GM18519 (cell line): ENCODE measurements around the gene PCED1A.

ENCODE experiments used
- ATAC-seq: cut with Tn5 transposase; IDR thresholded peaks from one replicate; pipeline ENCODE4 v1.9.1; 2021; ENCODE audit warnings: mild to moderate bottlenecking, moderate library complexity; ENCODE audit not compliant: unreplicated experiment, low FRiP score

The PCED1A gene, protein sequence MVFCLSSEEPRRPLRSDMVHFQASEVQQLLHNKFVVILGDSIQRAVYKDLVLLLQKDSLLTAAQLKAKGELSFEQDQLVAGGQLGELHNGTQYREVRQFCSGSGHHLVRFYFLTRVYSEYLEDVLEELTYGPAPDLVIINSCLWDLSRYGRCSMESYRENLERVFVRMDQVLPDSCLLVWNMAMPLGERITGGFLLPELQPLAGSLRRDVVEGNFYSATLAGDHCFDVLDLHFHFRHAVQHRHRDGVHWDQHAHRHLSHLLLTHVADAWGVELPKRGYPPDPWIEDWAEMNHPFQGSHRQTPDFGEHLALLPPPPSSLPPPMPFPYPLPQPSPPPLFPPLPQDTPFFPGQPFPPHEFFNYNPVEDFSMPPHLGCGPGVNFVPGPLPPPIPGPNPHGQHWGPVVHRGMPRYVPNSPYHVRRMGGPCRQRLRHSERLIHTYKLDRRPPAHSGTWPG

DNA sequence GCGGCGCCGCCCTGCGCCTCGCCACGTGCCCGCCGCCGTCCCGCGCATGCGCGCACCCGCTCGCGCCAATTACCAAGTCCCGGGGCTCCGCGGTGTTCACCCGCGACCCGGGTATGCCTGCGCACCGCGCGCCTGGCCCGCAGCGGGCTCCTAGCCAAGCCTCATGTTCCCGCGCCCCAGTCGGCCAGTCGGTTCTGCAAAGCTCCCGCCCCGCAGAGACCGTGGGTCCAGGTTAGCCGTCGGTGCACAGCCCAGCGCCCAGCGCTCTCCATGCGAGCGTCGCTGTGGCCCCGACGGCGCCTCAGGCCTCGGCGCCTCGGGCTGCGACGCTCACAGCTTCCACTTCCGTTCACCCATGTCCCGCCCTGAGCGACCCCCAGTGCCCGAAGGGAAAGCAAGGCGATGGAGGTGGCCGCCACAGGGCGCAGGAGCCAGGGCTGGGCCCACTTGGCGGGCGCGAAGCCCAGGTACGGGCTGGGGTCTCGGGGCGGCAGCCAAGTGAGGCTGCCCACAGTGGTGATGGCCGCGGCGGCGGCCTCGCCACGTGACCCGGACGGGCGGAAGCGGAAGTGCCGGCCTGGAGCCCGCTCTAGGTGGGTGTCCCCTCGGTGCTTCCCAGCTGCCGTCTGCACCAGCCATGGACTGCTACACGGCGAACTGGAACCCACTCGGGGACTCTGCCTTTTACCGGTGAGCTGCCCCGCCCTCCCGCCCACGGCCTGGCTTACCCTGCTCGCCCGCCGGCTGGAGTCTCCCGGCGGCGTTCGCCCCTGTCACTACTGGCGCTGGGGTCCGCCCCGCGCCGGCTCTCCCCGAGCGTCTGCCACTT lies at the start of gene PCED1A, which contains the start of gene VPS16:
PCED1A (minus strand) TSS at position 518 of the 829 bp plus-strand sequence. CDS start 743 bp downstream, outside the sequence.
VPS16 (plus strand) TSS at position 608 of the 829 bp plus-strand sequence; CDS start at position 638, 30 bp downstream.
- peak; percentile 76 for ATAC-seq

DNA sequence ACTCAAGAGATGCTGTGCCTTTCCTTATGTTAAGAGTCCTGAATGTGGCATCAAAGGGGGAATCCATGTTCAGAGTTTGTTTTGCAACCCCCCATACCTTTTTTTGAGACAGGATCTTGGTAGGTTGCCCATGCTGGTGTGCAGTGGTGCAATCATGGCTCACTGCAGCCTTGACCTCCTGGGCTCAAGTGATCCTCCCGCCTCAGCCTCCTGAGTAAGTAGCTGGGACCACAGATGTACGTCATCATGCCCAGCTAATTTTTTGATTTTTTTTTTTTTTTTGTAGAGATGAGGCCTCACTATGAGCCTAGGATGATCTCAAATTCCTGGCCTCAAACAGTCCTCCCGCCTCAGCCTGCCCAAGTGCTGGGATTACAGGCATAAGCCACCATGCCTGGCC lies 49.3 kb upstream of the PCED1A start:
- ATAC-seq = no peak

DNA sequence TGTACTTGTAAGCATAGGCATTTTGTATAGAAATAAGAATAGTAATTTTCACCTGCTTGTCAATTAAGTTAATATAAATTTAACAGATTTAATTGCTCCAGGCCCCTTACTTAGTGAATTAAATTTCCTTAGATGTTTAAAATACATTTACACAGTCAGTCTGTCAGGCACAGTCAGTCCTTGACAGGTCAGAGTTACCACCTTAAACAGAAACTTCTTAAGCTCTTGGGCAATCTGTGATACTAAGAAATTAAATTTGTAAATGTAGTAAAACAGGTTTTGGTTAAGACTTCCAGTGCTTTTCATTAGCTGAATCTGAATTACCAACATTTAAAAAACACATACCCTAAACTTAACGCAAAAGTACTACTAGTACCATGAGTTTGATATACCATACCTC lies 48.8 kb upstream of the PCED1A start:
- no peak for ATAC-seq

DNA sequence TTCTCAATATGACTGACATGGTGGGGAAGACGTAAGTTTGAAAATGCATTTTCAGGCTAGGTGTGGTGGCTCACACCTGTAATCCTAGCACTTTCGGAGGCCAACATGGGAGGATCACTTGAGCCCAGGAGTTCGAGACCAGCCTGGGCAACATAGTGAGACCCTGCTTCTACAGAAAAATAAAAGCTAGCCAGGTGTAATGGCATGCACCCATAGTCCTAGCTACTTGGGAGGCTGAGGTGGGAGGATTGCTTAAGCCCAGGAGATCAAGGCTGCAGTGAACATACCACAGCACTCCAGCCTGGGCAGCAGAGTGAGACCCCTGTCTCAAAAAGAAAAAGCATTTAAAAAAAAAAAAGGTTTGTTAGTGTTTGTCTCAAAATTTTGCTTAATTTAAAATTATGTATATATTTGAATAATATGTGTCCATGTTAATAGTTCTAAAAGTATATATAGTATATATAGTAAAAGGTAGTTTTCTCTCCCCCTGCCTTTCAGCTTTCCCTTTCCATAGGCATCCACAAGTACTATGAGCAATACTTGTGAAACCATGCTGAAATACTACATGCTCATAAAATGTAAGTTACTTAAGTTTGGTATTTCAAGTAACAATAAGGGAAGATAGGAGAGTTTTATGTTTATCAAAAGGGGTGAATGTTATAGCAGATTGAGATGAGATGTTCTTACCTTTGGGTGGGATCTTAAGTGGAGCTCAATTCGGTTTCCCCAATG lies 47.9 kb upstream of the PCED1A start:
- no peak for ATAC-seq

DNA sequence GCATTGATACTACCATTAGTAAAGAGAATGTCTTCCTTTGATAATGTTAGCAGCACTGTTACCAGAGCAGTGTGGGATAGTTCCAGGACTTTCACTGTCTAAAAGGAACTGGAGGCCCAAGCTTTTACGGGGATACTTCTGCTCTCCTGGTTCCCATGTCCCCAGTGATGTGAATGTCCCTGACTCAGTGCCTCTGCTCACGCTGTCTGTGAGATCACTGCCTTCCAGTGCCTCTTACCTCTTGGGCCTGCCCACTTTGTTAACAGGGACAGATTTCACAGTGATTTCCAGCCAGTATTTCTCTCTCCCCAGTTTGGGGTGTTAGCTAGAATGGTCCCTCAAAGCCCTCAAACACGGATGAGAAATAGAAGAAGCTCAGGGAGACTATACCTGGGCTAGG lies 47.3 kb upstream of the PCED1A start:
- ATAC-seq = no peak

DNA sequence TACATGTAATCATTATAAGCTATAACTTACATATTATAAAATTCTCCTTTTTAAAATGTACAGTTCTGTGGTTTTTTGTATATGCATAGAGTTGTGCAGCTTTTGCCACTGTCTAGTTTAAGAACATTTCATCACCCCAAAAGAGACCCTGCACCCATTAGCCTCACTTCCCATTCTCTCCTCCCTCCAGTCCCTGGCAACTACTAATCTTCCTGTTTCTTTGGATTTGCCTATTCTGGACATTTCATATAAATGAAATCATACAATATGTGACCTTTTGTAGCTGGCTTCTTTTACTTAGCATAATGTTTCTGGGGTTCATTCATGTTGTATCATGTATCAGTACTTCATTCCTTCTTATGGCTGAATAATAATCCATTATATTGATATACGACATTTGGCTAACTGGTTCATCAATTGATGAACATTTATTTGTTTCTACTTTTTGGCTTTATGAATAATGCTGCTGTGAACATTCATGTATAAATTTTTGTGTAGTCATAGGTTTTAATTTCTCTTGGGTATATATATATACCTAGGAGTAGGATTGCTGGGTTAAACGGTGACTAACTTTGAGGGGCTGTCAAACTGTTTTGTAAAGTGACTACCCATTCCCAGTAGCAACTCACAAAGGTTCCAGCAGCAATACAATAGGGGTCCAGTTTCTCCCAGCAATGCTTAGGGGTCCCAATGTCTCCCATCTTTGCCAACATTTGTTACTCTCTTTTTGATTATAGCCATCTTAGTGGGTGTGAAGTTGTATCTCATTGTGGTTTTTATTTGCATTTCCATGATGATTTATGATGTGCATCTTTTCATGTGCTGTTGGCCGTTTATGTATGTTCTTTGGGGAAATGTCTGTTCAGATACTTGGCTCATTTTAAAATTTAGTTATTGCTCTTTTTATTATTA lies 43.5 kb upstream of the PCED1A start:
- ATAC-seq = no peak

- no peak for ATAC-seq
These were observed 40.2 kb upstream of the PCED1A start for GRCh38 chr20:2880650-2881049.

- no peak for ATAC-seq
These were observed 38.7 kb upstream of the PCED1A start for GRCh38 chr20:2879146-2879545.

DNA sequence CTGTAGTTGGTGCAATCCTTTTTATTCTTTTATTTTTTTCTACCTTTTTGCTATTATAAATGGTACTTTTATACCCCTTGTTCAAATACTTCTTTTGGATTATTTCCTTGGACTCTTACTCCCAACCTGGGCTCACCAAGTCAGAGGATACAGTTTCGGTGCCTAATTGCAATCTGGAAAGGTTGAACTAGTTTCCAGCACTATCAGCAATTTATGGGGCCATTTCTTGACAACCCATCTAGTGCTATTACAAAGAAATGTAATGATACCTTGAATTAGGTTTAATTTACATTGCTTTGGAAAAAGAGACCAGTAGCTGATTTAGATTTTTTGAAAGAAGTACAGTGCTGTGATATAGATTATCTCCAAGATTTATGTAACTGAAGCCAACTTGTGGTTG lies 38.1 kb upstream of the PCED1A start:
- ATAC-seq = no peak

DNA sequence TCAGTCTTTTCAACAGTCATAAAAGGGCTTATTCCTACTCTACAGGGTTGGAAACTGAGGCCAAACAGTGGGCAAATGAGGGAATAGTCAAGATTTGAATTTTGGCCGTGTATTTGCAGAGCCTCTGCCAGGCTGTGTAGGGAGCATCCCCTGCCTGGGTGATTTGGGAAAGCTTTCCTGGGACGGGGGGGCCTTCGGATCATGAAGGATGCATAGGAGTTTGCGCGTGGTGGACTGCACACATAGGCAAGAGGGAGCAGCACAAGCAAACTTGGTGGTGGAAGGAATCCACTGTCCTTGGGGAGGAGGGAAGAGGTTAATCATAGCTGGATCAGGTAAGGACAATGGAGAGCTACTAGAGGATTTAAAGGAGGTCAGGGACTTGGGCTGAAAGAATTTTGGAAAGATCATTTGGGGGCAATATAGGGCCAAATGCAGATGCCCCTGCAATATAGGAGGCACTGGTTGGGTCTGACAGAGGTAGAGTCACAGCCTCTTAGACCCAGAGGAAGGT lies 35.3 kb upstream of the PCED1A start:
- ATAC-seq = no peak

DNA sequence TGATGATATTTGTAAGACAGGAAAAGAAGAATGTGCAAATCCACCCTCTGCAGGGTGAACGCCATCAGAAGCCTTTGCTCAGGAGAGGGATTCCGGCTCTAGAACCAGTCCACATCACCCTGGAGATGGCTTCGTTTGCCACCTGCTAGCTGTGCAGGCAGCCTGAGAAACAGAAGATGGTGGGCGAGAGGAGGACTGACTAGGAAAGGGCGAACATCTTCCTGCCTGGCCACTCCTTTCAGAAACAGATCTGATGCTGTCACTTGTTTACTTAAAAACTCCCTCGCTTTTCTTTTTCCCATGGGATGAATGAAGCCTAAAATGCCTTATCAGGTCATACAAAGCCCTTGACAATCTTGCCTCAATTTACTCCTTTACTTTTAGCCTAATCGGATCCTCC lies 34.0 kb upstream of the PCED1A start:
- ATAC-seq = no peak

GRCh38 chr20:2873747-2874041 lies 33.2 kb upstream of the PCED1A start:
- no peak for ATAC-seq

GRCh38 chr20:2873010-2873746 lies 32.7 kb upstream of the PCED1A start, which contains the start of gene PTPRA:
TSS of gene PTPRA (plus strand) at chr20:2873481. CDS start at chr20:2964278, 90,797 bp downstream.
- ATAC-seq = peak; percentile 80

- ATAC-seq = no peak
These were observed 32.1 kb upstream of the PCED1A start for GRCh38 chr20:2872459-2873009.

DNA sequence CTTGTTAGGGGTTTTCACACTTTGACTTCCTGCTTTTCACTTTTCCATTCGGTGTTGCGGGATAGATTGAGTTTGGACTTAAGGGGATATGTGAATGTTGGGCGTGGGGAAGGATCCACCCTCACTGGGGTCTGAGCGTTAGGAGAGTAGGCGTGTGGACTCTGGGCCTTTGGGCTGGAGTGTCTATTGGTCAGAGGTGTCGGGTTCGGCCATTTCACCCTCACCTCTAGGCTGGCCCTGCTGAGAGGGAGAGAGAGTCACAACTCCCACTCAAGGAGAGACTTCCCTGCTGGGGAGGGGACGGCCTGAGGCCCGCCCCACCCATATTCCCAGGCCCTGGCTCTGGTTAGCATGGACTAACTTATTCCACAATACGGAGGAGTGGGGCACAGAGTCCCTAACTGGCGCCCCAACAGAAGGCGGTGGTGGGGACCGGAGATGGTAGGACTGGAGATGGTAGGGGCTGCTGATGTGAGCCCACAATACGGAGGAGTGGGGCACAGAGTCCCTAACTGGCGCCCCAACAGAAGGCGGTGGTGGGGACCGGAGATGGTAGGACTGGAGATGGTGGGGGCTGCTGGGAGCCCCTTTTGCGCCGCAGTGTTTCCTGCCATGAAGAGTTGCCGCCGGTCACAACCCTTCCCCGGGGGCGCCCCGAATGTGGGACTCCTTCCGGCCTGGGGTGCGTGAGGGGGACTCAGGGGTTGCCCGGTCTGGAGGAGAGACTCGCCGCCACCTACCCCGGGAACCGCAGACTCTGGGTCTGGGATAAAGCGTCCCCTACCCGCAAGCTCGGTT lies 31.4 kb upstream of the PCED1A start:
- no peak for ATAC-seq

DNA sequence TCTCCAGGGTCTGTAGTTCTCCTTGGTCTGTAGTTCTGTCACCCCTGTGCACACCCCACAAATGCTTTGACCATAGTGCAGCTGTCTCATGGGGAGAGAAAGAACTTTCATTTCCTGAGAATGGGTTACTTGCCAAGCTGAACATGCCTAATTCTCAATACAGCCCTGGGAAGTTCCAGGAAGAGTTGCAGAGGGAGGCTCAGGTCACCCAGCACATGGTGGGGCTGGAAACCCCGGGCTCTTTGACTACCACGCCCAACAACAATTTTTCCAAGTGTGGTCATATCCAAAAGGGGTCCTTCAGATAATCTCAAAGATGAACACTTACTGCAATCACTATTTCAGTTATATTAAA lies 30.6 kb upstream of the PCED1A start:
- no peak for ATAC-seq

GRCh38 chr20:2869381-2869780 lies 28.9 kb upstream of the PCED1A start:
- no peak for ATAC-seq
